ENCODE results near the gene UFSP2.

DNA sequence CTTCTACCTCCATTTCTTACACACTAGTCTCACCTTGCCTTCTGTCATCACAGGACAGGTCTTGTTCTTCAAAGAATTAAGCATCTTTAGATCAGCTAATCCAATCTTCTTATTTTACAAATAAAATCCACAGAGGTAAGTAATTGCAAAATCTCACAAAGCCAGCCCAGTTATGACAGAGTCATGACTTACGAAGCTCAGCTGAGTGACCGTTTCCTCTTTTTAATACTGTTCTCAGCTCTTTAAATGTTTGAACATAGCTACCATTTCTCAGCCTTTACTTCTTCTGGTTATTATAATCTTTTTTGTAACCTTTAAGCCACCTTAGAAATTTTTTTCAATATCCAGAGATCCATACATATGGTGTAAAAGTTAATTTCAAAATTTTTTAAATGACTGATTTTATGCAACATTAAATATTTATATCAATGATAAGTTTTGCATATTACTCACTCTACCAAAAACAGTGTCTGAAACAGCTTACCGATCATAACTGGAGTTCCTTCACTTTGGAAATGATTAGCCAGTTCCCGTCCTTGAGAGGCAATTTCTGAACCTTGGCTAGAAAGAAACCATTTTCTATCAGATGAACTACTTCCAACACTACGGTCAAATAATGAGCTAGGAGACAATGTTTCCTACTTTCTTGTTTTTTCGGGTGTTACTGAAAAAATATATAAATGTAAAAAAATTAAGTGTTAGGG, 20.3 kb downstream of the UFSP2 start:
- TF ChIP-seq POLR2A (IDR thresholded peaks at IDR 0.05): no peak
- TF ChIP-seq, protein P1, sequence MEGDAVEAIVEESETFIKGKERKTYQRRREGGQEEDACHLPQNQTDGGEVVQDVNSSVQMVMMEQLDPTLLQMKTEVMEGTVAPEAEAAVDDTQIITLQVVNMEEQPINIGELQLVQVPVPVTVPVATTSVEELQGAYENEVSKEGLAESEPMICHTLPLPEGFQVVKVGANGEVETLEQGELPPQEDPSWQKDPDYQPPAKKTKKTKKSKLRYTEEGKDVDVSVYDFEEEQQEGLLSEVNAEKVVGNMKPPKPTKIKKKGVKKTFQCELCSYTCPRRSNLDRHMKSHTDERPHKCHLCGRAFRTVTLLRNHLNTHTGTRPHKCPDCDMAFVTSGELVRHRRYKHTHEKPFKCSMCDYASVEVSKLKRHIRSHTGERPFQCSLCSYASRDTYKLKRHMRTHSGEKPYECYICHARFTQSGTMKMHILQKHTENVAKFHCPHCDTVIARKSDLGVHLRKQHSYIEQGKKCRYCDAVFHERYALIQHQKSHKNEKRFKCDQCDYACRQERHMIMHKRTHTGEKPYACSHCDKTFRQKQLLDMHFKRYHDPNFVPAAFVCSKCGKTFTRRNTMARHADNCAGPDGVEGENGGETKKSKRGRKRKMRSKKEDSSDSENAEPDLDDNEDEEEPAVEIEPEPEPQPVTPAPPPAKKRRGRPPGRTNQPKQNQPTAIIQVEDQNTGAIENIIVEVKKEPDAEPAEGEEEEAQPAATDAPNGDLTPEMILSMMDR (IDR thresholded peaks at IDR 0.05): no peak
- TF ChIP-seq EP300 (IDR thresholded peaks at IDR 0.05): no peak
